GM19238 (cell line): Measurements from ENCODE around the gene ASB10.

Experiments
- DNase-seq: peaks from one replicate; pipeline ENCODE4 v3.0.0; 2011; ENCODE audit warnings: low spot score; ENCODE audit not compliant: insufficient read length

ASB10 gene

DNA sequence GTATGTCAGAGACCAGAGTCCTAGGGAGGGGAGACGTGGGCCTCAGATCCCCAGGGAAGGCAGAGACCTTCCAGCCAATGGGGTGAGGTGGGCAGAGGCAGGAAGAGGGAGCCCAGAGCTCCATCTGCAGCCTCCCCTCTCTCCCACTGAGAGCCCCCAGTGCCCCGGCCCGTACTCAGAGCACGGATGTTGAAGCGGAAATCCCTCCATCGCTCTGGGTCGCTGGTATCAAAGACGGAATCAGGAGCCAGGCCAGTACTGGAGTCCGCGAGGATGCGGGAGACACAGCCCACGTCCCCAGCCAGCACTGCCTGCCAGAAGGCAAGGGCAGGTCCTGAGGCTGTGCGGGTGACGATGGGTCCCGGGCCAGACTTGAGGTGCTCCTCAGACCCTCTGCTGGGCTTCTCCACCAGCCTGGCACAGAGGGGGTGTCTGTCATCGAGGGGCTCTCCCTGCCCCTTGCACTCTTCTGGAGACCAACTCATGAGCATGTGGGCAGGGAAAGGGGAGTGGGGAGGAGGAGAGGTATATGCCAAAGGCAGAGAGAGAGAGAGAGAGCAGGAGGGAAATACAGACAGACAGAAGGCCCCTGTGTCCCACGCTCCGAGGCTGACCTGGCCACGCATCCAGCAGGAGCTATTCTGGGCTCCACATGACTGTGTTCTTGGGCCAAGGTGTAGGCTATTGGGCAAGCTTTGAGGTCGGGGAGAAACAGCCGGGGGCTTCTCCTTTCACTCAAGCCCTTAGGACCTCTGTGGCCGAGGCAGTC is at the start of gene ASB10:
Gene ASB10, minus strand, starts transcription at position 611 of the 769 bp plus-strand sequence. Its CDS starts 120 bp downstream, at position 491.
- no peak for DNase-seq

- DNase-seq: no peak
Measured at GRCh38 chr7:151236406-151236805, 49.4 kb upstream of the ASB10 start.

- DNase-seq: no peak
Measured at GRCh38 chr7:151235091-151235787, 48.2 kb upstream of the ASB10 start.

DNA sequence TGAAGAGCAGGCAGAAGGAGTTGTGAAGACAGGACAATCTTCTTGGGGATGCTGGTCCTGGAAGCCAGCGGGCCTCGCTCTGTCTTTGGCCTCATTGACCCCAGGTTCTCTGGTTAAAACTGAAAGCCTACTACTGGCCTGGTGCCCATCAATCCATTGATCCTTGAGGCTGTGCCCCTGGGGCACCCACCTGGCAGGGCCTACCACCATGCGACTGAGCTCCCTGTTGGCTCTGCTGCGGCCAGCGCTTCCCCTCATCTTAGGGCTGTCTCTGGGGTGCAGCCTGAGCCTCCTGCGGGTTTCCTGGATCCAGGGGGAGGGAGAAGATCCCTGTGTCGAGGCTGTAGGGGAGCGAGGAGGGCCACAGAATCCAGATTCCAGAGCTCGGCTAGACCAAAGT is 46.8 kb upstream of the ASB10 start:
- DNase-seq: no peak

- DNase-seq: peak; percentile 66
Measured at GRCh38 chr7:151232917-151233701, 46.1 kb upstream of the ASB10 start.

DNA sequence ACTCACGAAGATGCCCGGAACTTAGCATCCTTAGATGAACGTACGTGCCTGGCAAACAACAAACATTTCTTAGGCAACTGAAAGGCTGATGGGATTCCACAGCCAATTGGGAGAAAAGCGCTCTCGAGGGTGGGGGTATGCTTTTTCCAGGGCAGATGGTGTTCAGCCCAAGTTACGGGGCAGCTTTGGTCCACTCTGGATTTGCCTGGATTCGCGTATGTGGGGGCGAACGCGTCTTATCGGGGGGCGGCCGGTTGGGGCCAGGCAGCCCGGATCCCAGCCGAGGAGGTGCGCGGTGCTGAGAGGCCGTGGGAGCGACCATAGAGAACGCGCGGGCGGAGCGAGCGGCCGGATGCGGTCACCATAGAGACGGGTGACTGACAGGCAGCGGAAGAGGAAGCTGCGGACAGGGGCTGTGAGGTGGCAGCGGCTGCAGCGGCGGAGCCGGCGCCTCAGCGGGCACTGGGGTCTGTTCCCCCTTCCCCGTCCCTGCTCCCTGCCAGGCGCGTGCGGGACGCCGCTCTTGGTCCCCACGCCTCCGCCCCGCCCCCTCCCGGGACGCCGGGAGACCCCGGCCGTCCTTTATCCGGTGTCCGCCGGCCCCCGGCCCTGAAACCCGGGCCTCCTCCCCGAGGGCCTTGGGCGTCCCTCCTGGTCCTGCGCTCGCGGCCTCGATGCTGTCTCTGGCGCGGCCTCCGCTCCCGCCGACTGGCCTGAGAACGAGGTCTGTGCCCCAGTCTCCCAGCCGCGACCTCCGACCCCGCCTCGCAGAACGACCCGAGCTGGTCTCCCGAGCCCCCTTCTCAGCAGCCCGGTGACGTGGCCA is 45.3 kb upstream of the ASB10 start, which contains the start of gene CHPF2:
Gene CHPF2, plus strand, starts transcription at position 393 of the 826 bp plus-strand sequence. CDS start 1,529 bp downstream, outside the sequence.
- DNase-seq: peak; percentile 98

GRCh38 chr7:151231080-151231479 is 44.0 kb upstream of the ASB10 start:
- DNase-seq: no peak

- DNase-seq: no peak
Measured at GRCh38 chr7:151229249-151229648, 42.2 kb upstream of the ASB10 start.

GRCh38 chr7:151228024-151228866 is 41.2 kb upstream of the ASB10 start:
- DNase-seq: no peak

- peak; percentile 97 for DNase-seq
Measured at GRCh38 chr7:151226875-151227782, 40.1 kb upstream of the ASB10 start, which contains the start of gene ABCF2. ABCF2 (minus strand) TSS chr7:151227205; CDS start chr7:151226458, 747 bp downstream.

DNA sequence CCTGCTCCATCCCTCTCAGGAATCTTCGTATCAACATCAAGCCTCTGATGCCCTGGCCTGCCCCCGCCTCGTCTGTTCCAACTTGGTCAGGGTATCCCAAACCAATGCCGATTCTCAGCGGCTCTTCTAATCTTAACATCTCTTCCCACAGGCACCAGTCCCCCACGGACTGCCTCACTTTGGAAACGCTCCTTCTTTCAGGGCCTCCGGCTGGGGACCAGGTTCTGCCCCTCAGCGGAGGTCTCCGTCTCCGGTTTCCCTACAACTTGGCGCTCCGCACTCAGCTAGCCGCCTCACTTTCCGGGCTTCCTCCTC is 39.5 kb upstream of the ASB10 start:
- DNase-seq: no peak

DNA sequence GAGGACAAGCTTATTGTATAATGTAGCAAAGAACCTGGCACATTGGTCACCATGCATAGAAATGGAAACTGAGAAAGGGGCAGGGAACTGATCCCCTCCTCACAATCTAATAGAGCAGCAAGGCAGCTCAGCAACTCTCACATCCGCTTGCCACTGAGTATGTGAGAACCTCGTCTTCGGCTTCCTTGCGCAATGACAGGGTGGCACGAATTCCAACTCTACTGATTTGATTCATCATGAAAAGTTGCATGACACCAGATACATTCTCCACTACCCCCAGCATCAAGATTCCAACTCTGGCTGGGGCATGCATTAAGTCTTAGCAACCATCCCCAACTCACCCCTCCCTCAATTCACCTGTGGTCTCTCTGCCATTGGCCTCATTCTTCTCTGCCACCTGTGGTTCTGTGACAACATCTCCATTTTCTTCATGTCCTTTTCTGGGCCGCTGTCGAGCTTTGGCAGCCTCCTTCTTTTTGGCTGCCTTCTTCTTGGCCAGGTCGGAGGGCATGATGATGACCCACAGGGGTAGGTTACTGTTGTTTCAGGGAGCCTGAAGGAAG is 39.0 kb upstream of the ASB10 start:
- no peak for DNase-seq

DNA sequence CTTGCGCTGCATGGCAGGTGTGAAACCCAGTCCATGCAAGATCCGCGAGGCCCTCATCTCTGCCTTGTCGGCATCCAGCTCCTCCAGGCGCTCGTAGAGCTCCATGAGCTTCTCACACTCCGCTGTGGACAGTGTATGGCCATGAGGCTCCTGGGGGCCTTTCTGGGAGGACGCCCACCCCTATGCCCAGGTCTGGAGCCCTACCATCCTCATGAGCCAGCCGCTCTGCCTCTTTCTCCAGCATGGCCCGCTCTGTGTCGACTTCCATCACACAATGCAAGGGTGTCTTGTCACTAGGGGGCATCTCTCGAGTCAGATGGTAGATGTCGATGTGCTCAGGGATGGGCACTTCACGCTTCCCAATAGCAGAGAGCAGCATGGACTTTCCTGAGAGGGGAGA is 36.7 kb upstream of the ASB10 start:
- DNase-seq: no peak

GRCh38 chr7:151218170-151218569 is 31.1 kb upstream of the ASB10 start:
- no peak for DNase-seq

GRCh38 chr7:151215396-151215795 is 28.3 kb upstream of the ASB10 start:
- DNase-seq: no peak

GRCh38 chr7:151213826-151214225 is 26.8 kb upstream of the ASB10 start:
- no peak for DNase-seq

DNA sequence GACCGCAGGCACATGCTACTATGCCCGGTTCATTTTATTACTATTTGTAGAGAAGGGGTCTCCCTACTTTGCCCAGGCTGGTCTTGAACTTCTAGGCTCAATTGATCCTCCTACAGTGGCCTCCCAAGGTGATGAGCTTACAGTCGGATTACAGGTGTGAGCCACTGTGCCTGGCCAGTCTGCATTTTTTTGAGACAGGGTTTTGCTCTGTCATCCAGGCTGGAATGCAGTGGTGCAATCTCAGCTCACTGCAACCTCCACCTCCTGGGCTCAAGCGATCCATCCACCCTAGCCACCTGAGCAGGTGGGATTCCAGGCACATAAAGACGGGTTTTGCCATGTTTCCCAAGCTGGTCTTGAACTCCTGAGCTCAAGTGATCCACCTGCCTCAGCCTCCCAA is 25.6 kb upstream of the ASB10 start:
- no peak for DNase-seq

DNA sequence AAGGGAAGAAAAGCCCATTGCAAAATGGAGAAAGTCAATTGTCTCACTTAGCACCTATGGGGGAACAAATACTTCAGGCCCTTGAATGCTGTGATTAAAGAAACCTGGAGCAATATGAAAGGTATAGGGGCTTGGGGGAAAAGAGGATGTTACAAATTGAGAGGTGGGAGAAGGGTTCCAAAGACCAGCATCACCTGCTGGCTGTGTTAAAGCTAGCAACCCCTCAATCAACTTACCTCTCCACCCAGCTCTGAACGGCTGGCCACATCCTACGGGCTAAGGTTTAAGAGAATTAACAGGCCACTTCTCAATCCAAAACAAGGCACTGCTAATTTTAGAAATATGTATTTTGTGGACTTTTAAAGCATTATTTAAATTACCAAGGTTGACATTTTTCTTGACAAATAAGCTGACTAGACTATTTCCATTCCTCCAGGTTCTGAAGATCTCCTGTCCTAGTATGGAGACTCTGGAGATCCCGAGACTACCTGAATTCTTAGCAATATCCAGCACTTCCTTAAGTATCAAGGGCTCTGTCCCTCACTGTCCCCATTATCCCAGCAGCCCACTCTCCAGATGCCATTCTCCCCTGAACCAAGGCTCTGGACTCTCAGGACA is 24.2 kb upstream of the ASB10 start:
- DNase-seq: no peak
